OCI-LY3 (cell line): ENCODE results near the gene ULBP1.
"Not testable (repeated sequence)": the region's sequence is repeated elsewhere in the genome, so short reads cannot be mapped to it uniquely, and the experiment has no call there.

ENCODE experiments used
- H2AFZ ChIP-seq: fragments of 200-600, 300-600 bp; shearing (Covaris generic); 2 replicates; pipeline ENCODE4 v1.6.0; 2014; ENCODE audit warnings: antibody characterized with exemption, low read depth, low read length
- H3K27ac ChIP-seq: fragments of 200-600, 300-600 bp; sonication (generic); 2 replicates; pipeline ENCODE4 v1.5.1; 2014; ENCODE audit warnings: mild to moderate bottlenecking, low read length, moderate library complexity, mixed read lengths
- H3K27me3 ChIP-seq: fragments of 200-600, 300-600 bp; sonication (generic); 2 replicates; pipeline ENCODE4 v1.6.1; 2014; ENCODE audit warnings: low read depth, low read length, mixed read lengths
- H3K36me3 ChIP-seq: fragments of 200-600, 300-600 bp; sonication (generic); replicated peaks from 2 replicates; pipeline ENCODE3; 2014; ENCODE audit warnings: low read depth, low read length, mixed read lengths
- H3K4me1 ChIP-seq: fragments of 300-600, 200-600 bp; sonication (generic); 2 replicates; pipeline ENCODE4 v1.6.1; 2014; ENCODE audit warnings: low read length, mixed read lengths
- H3K4me2 ChIP-seq: fragments of 200-600, 300-600 bp; sonication (generic); 2 replicates; pipeline ENCODE4 v1.6.1; 2014; ENCODE audit warnings: low read length, mixed read lengths
- H3K4me3 ChIP-seq: fragments of 300-600, 200-600 bp; sonication (generic); 2 replicates; pipeline ENCODE4 v1.5.1; 2014; ENCODE audit warnings: antibody characterized with exemption, mild to moderate bottlenecking, low read length, moderate library complexity
- H3K79me2 ChIP-seq: fragments of 300-600, 200-600 bp; shearing (Covaris generic); 2 replicates; pipeline ENCODE4 v1.6.1; 2014; ENCODE audit warnings: mild to moderate bottlenecking, low read length, mixed read lengths
- H3K9ac ChIP-seq: fragments of 300-600, 200-600 bp; shearing (Covaris generic); 2 replicates; pipeline ENCODE4 v1.6.0; 2014; ENCODE audit warnings: mild to moderate bottlenecking, low read length, moderate library complexity
- H3K9me3 ChIP-seq: fragments of 200-600, 300-600 bp; shearing (Covaris generic); 2 replicates; pipeline ENCODE4 v1.6.1; 2014; ENCODE audit warnings: low read length, mixed read lengths; ENCODE audit not compliant: insufficient read depth
- H4K20me1 ChIP-seq: fragments of 200-600, 300-600 bp; sonication (generic); 2 replicates; pipeline ENCODE4 v1.6.1; 2016; ENCODE audit warnings: low read length, mixed read lengths; ENCODE audit not compliant: insufficient read depth
- EZH2phosphoT487 ChIP-seq: fragments of 200-600 bp; shearing (Covaris generic); IDR thresholded peaks from 2 replicates; pipeline ENCODE4 v1.6.1; 2018; ENCODE audit warnings: antibody characterized with exemption, mixed run types, low read depth
- TF ChIP-seq, protein P1 (sequence below): fragments of 200-600, 300-600 bp; sonication (generic); IDR thresholded peaks from 2 replicates; pipeline ENCODE4 v1.5.1; 2014; ENCODE audit warnings: antibody characterized with exemption, low read length, low read depth

ULBP1 gene

DNA sequence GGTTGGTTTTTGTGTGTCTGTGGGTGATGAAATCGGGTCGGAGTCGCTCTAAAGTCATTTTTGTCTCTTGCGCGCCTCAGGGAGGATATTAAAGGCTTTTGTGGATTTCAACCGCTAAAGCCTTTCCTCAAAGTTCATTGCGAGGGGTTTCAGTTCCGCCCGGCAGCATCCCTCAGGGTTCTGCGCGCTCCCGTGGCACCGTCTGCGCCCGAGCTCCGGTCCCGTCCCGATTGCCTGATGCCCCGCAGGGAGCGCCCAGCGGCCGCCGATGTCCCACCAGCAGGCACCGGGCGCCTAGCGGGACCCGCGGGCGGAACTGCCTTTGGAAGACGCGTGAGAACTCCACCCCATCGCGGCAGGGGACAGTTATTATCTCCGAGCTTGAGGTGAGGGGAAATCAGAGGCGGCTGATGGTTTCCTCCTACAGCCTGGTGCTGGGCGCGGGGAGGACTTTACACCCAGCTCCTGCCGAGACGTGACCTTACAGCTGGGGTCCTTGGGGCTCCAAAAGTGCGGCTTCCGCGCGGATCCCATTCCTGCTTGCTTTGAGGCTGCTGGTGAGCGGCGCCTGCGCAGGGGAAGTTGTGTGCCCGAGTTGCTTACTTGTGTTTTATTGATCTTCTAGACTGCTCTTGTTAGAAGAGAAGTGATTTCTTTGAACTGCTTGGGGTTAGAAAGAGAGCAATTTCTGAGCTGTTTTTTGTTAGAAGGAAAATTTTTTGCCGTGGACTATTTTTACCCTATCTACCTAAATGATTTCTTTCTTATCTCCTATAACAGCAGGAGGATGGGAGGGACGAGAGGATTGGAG, 27.1 kb downstream of the ULBP1 start:
- TF ChIP-seq, protein P1, sequence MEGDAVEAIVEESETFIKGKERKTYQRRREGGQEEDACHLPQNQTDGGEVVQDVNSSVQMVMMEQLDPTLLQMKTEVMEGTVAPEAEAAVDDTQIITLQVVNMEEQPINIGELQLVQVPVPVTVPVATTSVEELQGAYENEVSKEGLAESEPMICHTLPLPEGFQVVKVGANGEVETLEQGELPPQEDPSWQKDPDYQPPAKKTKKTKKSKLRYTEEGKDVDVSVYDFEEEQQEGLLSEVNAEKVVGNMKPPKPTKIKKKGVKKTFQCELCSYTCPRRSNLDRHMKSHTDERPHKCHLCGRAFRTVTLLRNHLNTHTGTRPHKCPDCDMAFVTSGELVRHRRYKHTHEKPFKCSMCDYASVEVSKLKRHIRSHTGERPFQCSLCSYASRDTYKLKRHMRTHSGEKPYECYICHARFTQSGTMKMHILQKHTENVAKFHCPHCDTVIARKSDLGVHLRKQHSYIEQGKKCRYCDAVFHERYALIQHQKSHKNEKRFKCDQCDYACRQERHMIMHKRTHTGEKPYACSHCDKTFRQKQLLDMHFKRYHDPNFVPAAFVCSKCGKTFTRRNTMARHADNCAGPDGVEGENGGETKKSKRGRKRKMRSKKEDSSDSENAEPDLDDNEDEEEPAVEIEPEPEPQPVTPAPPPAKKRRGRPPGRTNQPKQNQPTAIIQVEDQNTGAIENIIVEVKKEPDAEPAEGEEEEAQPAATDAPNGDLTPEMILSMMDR, result no peak
- TF ChIP-seq EZH2phosphoT487, result no peak
- Histone ChIP-seq H3K4me3 (peak overlapping the region; percentile 94), H3K79me2 (no peaks in the 10 kb centered on the region), H3K27me3 (peaks cover 44% of the 10 kb centered on the region), H3K36me3 (no peaks in the 10 kb centered on the region), H4K20me1 (no peaks in the 10 kb centered on the region), H3K4me2 (peak overlapping the region; percentile 97), H3K4me1 (peaks cover 8% of the 10 kb centered on the region; the same call in 1 of the 2 replicates), H3K27ac (no peak overlapping the region), H3K9me3 (no peaks in the 10 kb centered on the region), H2AFZ (peak overlapping the region; percentile 56), H3K9ac (peak overlapping the region; percentile 47)

DNA sequence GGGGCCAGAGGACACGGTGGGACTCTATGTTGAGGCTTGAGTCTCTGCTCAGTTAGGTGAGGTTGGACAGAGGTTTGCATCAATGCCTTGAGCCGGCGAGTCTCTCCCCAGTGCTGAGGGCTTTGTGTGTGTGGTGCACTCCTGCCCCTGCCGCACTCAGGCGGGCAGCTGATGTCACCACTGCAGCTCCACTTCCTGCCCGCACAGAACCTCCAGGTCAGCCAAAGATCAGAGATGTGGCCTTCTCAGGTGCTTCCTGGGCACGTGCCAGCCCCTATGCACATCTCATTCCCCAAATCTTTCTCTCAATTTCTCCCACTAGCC, 27.7 kb downstream of the ULBP1 start:
- not testable (repeated sequence) for H3K36me3 ChIP-seq, H3K79me2 ChIP-seq, H4K20me1 ChIP-seq, H3K27ac ChIP-seq, H3K4me1 ChIP-seq, H3K9me3 ChIP-seq
- H3K27me3 ChIP-seq, result peaks cover 38% of the 10 kb centered on the region
- H2AFZ ChIP-seq, result peak overlapping the region; percentile 56; the same call in 1 of the 2 replicates
- H3K4me3 ChIP-seq, result peak overlapping the region; percentile 94
- H3K9ac ChIP-seq, result peak overlapping the region; percentile 47
- peak overlapping the region; percentile 97 for H3K4me2 ChIP-seq

DNA sequence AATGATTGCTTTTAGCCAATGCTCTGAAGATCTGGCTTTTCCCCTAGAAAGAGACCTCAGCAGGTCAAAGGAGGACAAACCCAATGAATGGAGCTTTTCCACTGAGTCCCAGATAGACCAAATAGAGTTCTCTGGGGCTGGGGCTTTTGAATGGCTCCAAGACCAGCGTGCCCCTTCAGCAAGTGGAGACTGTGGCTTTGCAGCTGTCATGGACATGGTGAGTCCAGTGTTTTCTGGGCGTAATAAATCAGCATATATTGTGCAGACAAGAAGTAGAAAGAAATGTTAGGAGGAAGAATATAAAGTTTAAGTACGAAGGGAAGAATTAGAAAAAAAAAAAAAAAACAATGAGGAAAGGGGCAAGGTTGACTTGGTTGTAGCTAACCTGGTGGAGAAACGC, 28.1 kb downstream of the ULBP1 start:
- no peak for TF ChIP-seq EZH2phosphoT487
- Histone ChIP-seq H3K36me3 (no peaks in the 10 kb centered on the region), H3K4me2 (peak overlapping the region; percentile 97), H3K4me1 (peaks cover 8% of the 10 kb centered on the region; the same call in 1 of the 2 replicates), H3K4me3 (peak overlapping the region; percentile 94; the same call in 1 of the 2 replicates), H4K20me1 (no peaks in the 10 kb centered on the region), H3K9me3 (no peaks in the 10 kb centered on the region), H3K9ac (no peak overlapping the region), H3K27me3 (peaks cover 34% of the 10 kb centered on the region), H3K79me2 (no peaks in the 10 kb centered on the region), H2AFZ (no peak overlapping the region), H3K27ac (no peak overlapping the region)

DNA sequence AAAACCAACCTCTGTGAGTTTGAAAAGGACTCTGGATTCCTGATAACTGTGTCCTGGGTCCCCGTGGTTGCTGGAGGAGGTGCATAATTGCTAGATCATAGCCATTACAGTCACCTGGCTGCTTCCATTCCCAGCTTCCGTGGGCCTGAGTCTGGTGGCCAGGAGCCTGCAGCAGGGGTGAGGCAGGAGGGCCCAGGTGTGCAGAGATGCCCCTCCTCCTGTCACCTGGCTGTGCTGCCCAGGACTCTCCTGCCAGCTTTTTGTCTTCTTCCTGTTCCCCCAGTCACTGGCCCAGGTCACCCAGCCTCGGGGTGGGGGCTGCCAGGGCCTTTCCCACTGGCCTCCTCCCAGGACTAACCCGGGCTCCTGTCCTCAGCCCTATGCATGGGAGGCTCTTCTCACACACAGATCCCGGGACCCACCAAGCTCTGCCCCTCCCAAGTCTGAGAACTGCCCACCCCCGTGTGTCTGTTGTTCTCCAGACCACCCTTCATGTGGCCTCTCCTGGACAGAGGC, 31.6 kb downstream of the ULBP1 start:
- no peaks in the 10 kb centered on the region for H3K79me2 ChIP-seq
- H3K4me3 ChIP-seq, result no peak overlapping the region
- H3K27ac ChIP-seq, result no peak overlapping the region

DNA sequence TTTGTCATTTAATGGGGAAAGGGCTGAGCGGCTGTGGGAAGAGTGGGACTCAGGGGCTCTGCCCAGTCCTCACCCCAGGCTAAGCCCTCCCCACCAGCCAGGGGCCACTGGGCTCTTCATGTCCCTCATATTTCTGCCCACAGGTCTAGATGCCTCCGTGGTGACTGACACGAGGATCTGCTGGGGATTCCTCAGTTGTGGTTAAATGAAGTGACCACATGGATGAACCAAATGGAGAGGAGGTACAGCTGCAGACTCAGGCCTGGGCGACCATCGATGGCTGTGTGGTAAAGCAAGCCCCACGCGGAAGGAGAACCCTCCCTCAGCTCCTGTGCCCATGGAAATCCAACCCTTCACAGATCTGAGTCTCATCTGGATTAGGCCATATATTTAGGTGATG, 32.2 kb downstream of the ULBP1 start:
- Histone ChIP-seq H4K20me1 (no peaks in the 10 kb centered on the region), H3K4me2 (no peak overlapping the region), H3K9me3 (no peaks in the 10 kb centered on the region), H3K36me3 (no peaks in the 10 kb centered on the region), H3K27ac (no peak overlapping the region), H3K4me1 (peaks cover 8% of the 10 kb centered on the region), H3K79me2 (no peaks in the 10 kb centered on the region), H3K9ac (no peak overlapping the region), H2AFZ (no peak overlapping the region), H3K4me3 (no peak overlapping the region), H3K27me3 (peaks cover 14% of the 10 kb centered on the region)
- TF ChIP-seq, protein P1, result no peak
- no peak for TF ChIP-seq EZH2phosphoT487

More for the DNA sequence above, 31.6 kb downstream of the ULBP1 start:
- no peak overlapping the region for H3K9ac ChIP-seq
- peaks cover 16% of the 10 kb centered on the region for H3K27me3 ChIP-seq
- no peak overlapping the region for H3K4me2 ChIP-seq
- H2AFZ ChIP-seq, result no peak overlapping the region
- no peaks in the 10 kb centered on the region for H3K9me3 ChIP-seq
- no peaks in the 10 kb centered on the region for H3K36me3 ChIP-seq
- TF ChIP-seq, protein P1, result no peak
- TF ChIP-seq EZH2phosphoT487, result no peak
- H3K4me1 ChIP-seq, result peaks cover 6% of the 10 kb centered on the region; the same call in 1 of the 2 replicates
- H4K20me1 ChIP-seq, result no peaks in the 10 kb centered on the region
